GM10266 (cell line): ENCODE measurements around the gene PPP1R3G.

ENCODE experiments used
- DNase-seq: peaks from one replicate; pipeline ENCODE4 v3.0.0; 2012; ENCODE audit errors: extremely low spot score
- TF ChIP-seq, protein P1 (sequence below): IDR thresholded peaks from 2 replicates; pipeline ENCODE4 v1.5.1; 2012; ENCODE audit warnings: mild to moderate bottlenecking, low read depth; ENCODE audit not compliant: control insufficient read depth, insufficient read depth; ENCODE audit errors: missing control alignments

The PPP1R3G gene

DNA sequence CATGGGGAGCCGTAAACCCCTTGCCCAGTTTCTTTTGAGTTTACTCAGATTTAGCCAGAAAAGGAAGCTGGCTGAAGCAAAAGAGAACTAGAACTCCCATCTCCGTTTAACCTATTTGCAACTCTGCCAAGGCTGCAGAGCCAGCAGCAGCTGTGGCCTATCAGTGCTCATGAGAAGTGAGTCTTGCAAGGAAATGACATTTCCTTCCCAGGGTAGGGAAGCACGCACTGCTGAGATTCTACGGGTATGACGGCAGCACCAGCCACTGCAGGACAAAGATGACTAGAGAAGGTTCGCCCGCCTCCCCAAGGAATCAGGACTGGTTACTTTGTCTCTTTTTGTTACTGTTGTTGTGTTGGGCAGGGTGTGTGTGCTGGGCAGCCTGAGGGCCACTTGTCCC, 47.6 kb downstream of the PPP1R3G start:
- DNase-seq, result peak; percentile 46
- TF ChIP-seq, protein P1, sequence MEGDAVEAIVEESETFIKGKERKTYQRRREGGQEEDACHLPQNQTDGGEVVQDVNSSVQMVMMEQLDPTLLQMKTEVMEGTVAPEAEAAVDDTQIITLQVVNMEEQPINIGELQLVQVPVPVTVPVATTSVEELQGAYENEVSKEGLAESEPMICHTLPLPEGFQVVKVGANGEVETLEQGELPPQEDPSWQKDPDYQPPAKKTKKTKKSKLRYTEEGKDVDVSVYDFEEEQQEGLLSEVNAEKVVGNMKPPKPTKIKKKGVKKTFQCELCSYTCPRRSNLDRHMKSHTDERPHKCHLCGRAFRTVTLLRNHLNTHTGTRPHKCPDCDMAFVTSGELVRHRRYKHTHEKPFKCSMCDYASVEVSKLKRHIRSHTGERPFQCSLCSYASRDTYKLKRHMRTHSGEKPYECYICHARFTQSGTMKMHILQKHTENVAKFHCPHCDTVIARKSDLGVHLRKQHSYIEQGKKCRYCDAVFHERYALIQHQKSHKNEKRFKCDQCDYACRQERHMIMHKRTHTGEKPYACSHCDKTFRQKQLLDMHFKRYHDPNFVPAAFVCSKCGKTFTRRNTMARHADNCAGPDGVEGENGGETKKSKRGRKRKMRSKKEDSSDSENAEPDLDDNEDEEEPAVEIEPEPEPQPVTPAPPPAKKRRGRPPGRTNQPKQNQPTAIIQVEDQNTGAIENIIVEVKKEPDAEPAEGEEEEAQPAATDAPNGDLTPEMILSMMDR, result no peak

DNA sequence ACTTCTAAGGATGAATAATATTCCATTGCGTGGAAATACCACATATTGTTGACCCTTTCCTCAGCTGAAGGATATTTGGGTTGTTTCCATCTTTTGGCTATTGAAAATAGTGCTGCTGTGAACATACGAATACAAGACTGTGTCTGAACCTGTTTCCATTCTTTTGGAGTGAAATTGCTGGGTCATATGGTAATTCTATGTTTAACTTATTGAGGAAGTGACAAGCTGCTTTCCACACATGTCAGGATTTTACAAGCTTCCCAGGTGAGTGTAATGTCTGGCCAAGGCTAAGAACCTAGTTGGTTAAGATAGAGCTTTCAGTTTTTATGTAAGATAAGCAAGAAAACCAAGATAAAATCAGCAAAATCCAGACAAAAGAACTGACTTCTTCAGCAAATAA, 48.8 kb downstream of the PPP1R3G start:
- TF ChIP-seq, protein P1, result no peak
- DNase-seq, result no peak

DNA sequence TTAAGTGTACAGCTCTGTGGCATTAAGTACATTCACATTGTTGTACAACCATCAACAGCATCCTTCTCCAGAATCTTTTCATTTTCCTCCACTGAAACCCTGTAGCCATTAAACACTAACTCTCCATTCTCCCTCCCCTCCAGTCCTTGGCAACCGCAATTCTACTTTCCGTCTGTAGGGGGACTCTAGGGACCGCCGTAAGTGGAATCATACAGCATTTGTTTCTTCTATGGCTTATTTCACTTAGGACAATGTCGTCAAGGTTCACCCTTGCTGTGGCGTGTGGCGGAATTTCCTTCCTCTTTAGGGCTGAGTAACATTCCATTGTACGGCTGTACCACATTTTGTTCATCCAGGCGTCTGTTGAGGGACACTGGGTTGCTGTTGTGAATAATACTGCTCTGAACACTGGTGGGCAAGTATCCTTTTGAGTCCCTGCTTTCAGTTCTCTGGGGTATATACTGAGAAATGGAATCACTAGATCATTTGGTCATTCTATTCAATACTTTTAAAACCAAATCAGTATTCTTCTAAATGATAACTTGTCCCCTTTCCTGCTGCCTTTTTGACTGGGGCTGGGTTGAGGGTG, 50.7 kb downstream of the PPP1R3G start:
- DNase-seq, result no peak
- TF ChIP-seq, protein P1, result peak; percentile 68

DNA sequence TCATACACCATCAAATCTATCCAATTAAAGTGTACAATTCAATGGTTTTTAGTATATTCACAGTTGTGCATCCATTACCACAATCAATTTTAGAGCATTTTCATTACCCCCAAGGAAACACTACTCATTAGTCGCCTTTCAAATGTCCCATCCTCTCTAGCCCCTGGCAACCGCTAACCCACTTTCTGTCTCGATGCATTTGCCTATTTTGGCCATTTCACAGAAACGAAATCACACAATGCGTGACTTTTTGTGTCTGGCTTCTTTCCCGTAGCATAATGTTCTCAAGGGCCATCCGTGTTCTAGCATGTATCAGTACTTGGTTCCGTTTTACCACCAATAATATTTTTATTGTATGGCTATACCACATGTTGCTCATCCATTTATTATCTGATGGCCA, 51.7 kb downstream of the PPP1R3G start:
- no peak for DNase-seq
- TF ChIP-seq, protein P1, result no peak
